GM12872 (cell line): ENCODE results near the gene NFKBIE.

Experiments
- TF ChIP-seq, protein P1 (sequence below): IDR thresholded peaks from 3 replicates; pipeline ENCODE4 v1.5.1; 2011; ENCODE audit warnings: low read depth, mild to moderate bottlenecking, low read length, moderate library complexity; ENCODE audit not compliant: insufficient read depth

NFKBIE gene

DNA sequence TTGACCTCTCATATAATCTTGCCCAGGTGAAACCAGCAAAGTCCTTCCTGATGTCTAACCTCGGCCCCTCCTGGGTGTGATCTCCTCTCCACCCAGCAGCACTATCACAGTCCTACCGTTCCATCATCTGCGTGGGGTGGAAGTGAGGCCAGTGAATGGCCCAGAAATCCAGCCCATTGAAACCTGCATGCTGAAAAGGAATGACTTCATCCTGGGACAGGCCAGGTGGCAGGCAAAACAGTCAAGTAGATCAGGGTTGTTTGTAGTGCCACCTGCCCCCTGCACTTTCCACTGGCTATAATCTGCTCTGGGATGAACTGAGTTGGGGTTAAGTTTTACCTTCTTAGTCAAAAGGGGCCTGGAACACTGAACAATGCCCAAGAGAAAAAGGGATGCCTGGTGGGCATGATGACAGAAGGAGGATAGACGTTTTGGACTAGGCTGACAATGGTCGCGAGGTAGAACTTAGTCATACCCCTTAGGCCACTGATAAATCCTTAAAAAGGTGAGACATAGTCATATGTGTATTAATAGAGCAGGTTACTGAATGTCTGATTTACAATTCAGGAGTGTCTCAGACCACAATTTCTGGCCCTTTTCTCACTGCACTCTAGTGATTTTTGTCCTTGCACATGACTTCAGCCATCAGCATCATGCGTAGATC is 26.5 kb downstream of the NFKBIE start:
- TF ChIP-seq, protein P1, sequence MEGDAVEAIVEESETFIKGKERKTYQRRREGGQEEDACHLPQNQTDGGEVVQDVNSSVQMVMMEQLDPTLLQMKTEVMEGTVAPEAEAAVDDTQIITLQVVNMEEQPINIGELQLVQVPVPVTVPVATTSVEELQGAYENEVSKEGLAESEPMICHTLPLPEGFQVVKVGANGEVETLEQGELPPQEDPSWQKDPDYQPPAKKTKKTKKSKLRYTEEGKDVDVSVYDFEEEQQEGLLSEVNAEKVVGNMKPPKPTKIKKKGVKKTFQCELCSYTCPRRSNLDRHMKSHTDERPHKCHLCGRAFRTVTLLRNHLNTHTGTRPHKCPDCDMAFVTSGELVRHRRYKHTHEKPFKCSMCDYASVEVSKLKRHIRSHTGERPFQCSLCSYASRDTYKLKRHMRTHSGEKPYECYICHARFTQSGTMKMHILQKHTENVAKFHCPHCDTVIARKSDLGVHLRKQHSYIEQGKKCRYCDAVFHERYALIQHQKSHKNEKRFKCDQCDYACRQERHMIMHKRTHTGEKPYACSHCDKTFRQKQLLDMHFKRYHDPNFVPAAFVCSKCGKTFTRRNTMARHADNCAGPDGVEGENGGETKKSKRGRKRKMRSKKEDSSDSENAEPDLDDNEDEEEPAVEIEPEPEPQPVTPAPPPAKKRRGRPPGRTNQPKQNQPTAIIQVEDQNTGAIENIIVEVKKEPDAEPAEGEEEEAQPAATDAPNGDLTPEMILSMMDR: no peak

DNA sequence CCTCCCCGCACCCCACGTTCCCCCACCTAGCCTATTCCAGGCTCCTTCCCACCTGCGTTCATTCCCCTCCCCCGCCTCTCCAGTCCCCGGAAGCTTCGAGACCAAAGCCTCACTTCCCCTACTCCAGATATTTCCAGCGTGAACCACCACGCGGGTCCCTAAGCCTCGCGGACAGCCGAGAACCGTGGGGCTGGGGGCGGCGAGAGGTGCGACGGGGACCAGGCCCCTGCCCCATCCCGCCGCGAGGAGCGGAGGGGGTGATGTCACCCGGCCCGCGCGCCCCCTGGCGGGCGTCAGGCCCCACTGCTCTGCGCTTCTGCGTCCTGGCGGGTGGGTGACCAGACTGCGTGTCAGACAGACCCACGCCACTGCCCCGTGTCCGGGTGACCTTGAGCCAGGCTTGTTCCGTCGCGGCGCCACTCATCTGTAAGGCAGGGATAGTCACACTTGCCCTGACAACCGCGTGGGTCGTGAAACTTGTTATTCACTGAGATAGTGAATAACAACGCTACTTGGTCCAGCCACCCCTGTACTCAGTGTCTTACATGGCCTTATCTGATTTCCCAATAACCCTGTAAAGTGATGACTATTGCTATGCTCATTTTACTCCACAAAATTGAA is 27.4 kb downstream of the NFKBIE start:
- TF ChIP-seq, protein P1: peak; percentile 94

- TF ChIP-seq, protein P1: no peak
Observed at GRCh38 chr6:44237021-44237812, 28.1 kb downstream of the NFKBIE start.

GRCh38 chr6:44235891-44236516 is 29.3 kb downstream of the NFKBIE start:
- TF ChIP-seq, protein P1: no peak

GRCh38 chr6:44235269-44235668 is 30.1 kb downstream of the NFKBIE start:
- TF ChIP-seq, protein P1: no peak

- TF ChIP-seq, protein P1: peak; percentile 84
Observed at GRCh38 chr6:44234101-44235025, 31.0 kb downstream of the NFKBIE start.
